Activated CD8-positive, alpha-beta memory T cell treated with anti-CD3 and anti-CD28 coated beads for 36 hours (primary cell): Measurements from ENCODE around the gene LARGE1. TPM values are rescaled to one million over a fixed set of nuclear protein-coding genes. Genes with fewer than 3 reads are reported as not detected.

ENCODE experiments used
- CTCF ChIA-PET: fragments of 350-600 bp; sonication (Branson Sonifier 250); formaldehyde crosslinking; loops from one replicate; lab custom pipeline; 2021; ENCODE audit warnings: antibody characterized with exemption; lab: Charles Lee
- POLR2A ChIA-PET: fragments of 350-600 bp; sonication (Branson Sonifier 250); formaldehyde crosslinking; loops from one replicate; lab custom pipeline; 2021; ENCODE audit warnings: antibody characterized with exemption; lab: Charles Lee
- total RNA-seq, 2 experiments: library from RNA; stranded (reverse); gene quantifications; one replicate each; pipeline ENCODE4 v1.2.3, GENCODE V29; 2021

LARGE1 gene
- total RNA-seq, 2 experiments from 2014 or later = 0.17 to 0.38 TPM

GRCh38 chr22:33891455-33891854, 28.8 kb downstream of the LARGE1 start:
- ChIA-PET CTCF (no interaction called here), POLR2A (no interaction called here)

GRCh38 chr22:33889748-33890147, 30.5 kb downstream of the LARGE1 start:
- ChIA-PET CTCF (no interaction called here), POLR2A (no interaction called here)

DNA sequence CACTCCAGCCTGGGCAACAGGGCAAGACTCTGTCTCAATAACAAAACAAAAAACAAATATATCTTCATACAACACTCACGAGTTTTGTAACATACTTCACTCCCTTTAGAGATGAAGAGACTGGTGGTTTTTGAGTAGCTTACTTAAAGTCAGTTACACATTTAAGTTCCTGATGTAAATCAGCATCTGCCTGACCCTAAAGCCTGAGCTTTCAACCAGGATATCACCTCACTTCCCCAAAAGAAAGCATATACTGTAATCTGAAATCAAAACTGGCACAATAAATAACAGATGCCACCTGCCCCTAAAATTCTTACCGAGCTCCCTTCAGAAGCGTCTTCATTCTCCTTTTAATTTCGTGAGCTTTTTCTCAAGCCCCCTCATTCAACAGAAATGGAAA, 31.5 kb downstream of the LARGE1 start:
- CTCF ChIA-PET = no interaction called here
- POLR2A ChIA-PET = no interaction called here

GRCh38 chr22:33887173-33887572, 33.1 kb downstream of the LARGE1 start:
- ChIA-PET CTCF (no interaction called here), POLR2A (no interaction called here)

DNA sequence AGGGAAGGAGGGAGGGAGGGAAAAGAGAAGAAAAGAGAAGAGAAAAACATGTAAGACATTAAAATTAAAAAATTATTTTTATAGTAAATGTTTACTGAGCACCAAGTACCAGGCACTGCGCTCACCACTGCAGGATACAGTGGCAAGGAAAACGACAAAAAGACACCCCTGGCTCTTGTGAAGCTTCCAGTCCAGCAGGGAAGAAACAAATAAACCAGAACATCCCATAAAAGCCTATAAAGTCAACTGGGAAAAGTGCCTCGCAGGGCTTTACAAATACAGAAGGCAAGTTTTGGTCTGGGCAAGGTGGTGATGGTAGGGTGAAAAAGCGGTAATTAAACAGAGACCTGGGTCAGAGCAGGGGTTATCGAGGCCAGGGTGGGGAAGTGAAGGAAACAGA, 33.6 kb downstream of the LARGE1 start:
- POLR2A ChIA-PET = no interaction called here
- CTCF ChIA-PET = no interaction called here

- ChIA-PET POLR2A (no interaction called here), CTCF (no interaction called here)
Measured at GRCh38 chr22:33884829-33885228, 35.4 kb downstream of the LARGE1 start.

- POLR2A ChIA-PET = no interaction called here
- CTCF ChIA-PET = no interaction called here
Measured at GRCh38 chr22:33883961-33884808, 36.1 kb downstream of the LARGE1 start.

GRCh38 chr22:33883561-33883960, 36.7 kb downstream of the LARGE1 start:
- POLR2A ChIA-PET = no interaction called here
- CTCF ChIA-PET = no interaction called here

DNA sequence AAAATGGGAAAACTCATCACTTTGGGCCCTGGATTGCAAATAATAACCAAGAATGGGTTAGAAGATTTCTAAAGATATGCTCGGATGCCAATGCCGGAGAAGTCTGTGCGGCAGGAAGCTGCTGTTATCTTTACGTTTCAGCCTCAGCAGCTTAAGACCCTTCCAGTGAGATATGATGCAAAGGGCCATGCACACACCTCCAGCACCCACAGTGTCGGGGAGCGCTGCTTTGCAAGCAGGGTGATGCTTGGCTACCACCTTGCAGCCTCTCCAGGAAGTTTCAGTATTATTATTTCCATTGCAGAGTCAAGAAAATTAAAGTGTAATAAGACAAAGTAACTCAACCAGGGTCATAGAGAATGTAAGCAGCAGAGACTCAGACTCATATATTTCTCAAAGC, 37.3 kb downstream of the LARGE1 start:
- CTCF ChIA-PET = no interaction called here
- POLR2A ChIA-PET = no interaction called here

DNA sequence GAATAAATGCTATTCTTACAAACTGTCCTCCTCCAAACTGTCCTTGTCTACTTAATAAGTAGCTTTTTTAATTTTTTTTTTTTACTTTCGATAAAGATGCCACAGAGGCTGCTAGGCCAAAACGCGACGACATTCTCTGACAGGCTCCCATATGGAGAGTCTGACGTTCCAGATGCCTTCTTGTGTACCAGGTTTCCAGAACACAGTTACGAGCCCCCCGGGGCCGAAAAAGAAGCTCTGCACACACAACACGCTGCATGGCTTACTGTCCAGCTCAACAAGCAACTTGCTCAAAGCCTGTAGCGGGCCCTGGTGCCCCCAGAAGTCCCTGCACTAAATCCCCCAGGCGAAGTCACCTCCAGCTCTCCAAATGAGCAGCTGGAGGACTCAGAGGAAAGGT, 39.3 kb downstream of the LARGE1 start:
- CTCF ChIA-PET = no interaction called here

DNA sequence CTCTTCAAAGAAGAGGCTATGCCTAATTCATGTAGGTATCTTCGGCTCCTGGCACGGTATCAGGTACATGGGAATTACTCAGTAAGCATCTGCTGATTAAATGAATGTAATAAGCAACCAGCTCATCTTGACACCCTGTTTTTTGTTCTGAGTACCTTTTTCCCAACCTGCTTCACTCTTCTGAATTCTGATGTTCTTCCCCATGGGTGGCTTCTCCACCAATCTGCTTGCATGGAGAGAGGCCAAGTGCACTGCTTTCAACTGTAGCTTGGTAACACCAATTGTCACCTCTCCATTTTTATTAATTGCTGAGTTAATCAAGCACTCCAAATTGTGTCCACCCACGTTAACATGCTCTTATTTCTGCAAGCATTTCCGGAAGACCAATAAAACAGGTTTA, 40.5 kb downstream of the LARGE1 start:
- POLR2A ChIA-PET = no interaction called here
- CTCF ChIA-PET = no interaction called here

More for the DNA sequence above, 39.3 kb downstream of the LARGE1 start:
- POLR2A ChIA-PET = no interaction called here

GRCh38 chr22:33875316-33875715, 45.0 kb downstream of the LARGE1 start:
- POLR2A ChIA-PET = no interaction called here
- CTCF ChIA-PET = no interaction called here

GRCh38 chr22:33874206-33874605, 46.1 kb downstream of the LARGE1 start:
- POLR2A ChIA-PET = no interaction called here

DNA sequence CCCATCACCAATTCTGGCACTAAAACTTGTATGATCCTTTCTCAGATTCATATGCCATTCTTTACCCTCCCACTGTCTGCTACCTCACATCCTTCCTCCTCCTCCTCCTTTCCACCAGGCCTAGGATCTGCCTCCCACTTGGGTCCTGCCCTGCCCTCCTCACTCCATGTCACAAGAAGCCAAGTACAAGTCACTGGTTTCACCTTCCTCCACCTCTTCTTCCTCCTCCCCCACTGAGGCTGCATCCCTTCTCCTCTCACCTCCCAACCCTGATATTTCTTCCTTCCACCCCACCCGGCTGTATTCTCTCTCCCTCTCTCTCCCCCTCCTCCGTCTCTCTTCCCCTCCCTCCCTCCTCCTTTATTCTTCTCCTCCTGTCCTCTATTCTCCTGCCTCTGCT, 46.6 kb downstream of the LARGE1 start:
- CTCF ChIA-PET = no interaction called here

More at GRCh38 chr22:33874206-33874605, 46.1 kb downstream of the LARGE1 start:
- CTCF ChIA-PET = no interaction called here

GRCh38 chr22:33873186-33873585, 47.1 kb downstream of the LARGE1 start:
- ChIA-PET POLR2A (no interaction called here), CTCF (no interaction called here)

More for the DNA sequence above, 46.6 kb downstream of the LARGE1 start:
- POLR2A ChIA-PET = no interaction called here

DNA sequence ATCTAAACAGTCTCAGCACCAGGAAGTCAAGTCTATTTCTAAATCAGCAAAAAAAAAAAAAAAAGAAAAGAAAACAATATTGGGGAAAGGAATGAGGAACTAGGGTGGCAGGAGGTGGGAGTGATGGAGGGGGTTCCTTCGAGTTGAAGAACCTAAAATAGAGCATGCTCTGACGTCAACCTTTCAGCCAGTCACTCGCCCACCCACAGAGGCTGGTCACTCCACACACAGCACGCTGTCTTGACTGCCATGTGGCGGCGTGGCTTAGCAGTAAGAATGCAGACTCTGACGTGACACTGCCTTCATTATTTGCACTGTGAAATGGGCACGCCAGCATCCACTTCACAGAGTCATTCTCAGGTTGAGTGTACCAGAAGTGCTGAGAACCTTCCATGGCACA, 48.3 kb downstream of the LARGE1 start:
- ChIA-PET POLR2A (no interaction called here), CTCF (no interaction called here)

GRCh38 chr22:33869946-33870345, 50.3 kb downstream of the LARGE1 start:
- POLR2A ChIA-PET = no interaction called here
- CTCF ChIA-PET = no interaction called here

GRCh38 chr22:33867971-33868370, 52.3 kb downstream of the LARGE1 start:
- CTCF ChIA-PET = no interaction called here
- POLR2A ChIA-PET = no interaction called here

GRCh38 chr22:33867118-33867866, 53.0 kb downstream of the LARGE1 start:
- ChIA-PET CTCF (no interaction called here), POLR2A (no interaction called here)

- ChIA-PET POLR2A (interaction anchor here (0.5 kb wide), 1 partner anchor 31 kb away, joined by 3 read pairs; no protein-coding TSS in a partner anchor), CTCF (no interaction called here)
Measured at GRCh38 chr22:33866511-33866910, 53.8 kb downstream of the LARGE1 start.

DNA sequence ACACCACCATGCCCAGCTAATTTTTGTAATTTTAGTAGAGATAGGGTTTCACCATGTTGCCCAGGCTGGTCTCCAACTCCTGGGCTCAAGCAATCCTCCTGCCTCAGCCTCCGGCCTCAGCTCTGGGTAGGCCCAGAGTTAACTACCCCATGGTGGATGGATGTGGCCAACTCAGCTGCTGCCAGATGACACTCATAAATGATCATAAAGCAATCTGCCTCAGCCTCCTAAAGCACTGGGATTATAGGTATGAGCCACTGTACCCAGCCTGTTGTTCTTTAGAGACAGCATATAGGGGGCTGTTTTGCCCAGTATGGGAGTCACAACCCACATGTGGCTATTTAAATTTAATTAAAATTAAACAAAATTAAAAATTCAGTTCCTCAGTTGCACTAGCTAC, 54.3 kb downstream of the LARGE1 start:
- POLR2A ChIA-PET = no interaction called here
- CTCF ChIA-PET = no interaction called here
